Measurements from ENCODE around the gene STXBP6. TPM values are rescaled to one million over a fixed set of nuclear protein-coding genes. Genes with fewer than 3 reads are reported as not detected.

Gene STXBP6
- polyA plus RNA-seq, 1 donor (not counting 4 experiments of a cell fraction or from before 2014, with no cell fraction given) = 1.4 TPM

DNA sequence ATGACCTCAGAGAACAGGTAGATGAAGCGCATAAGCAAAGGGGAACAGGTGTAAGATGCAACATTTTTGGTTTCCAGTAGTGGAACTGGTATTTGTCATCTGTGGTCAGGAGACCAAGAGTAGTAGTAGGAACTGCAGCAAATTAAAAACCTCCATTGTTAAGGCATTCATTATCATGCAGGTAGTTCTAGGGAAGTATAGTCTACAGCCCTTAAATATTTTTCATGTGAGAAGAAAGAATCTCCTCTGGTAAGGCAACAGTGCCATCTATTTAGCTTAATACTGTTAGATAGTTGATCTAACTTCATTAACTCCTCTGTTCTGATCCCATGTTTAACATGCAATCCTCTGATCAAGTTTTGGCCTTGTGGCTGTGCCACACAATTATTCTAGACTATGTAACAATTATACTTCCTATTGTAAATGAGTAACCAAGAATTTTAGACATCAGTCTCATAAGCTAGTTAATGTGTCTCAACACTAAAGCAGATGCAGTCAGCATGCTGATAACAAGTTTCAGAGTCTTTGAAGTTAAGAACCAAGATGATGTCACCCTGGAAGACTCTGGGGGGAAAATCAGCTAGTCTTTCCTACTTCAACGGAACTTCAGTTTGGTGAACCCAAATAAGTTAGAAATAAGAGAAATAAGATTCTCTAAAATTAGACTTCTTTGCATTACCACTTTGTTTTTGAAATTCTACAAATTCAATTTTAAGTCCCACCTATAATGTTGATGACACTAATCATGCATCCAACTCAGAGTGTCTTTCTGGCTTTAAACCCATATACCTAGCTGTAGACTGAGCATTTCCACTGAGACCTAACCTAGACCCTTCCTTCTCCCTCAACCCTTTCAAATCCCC lies 70.9 kb downstream of the STXBP6 start:
- Histone ChIP-seq H3K9ac (ENCODE audit: control insufficient read depth, extremely low read depth, insufficient read depth, low read length) (no peak overlapping the region), H3K27me3 (ENCODE audit: control insufficient read depth, extremely low read depth, insufficient read depth, low read length) (no peaks in the 10 kb centered on the region), H3K9me1 (ENCODE audit: control insufficient read depth, extremely low read depth, insufficient read depth, low read length) (no peaks in the 10 kb centered on the region), H3K79me2 (ENCODE audit: control insufficient read depth, insufficient read depth, low read length) (no peaks in the 10 kb centered on the region), H2AFZ (ENCODE audit: control insufficient read depth, low read length) (no peak overlapping the region), H3K9me3 (ENCODE audit: control insufficient read depth, low read depth, low read length) (no peaks in the 10 kb centered on the region), H3K27ac (ENCODE audit: control insufficient read depth, insufficient read depth, low read length) (no peak overlapping the region), H3K4me1 (ENCODE audit: control insufficient read depth, extremely low read depth, insufficient read depth, low read length) (peaks cover 2% of the 10 kb centered on the region), H3K4me3 (ENCODE audit: control insufficient read depth in 2 of 3, extremely low read depth in 1 of 3, insufficient read depth in 2 of 3, low read depth in 1 of 3, low read length in 3 of 3) (no peak overlapping the region), H3K36me3 (ENCODE audit: control insufficient read depth in 2 of 2, extremely low read depth in 1 of 2, insufficient read depth in 2 of 2, low read length in 2 of 2) (no peaks in the 10 kb centered on the region), H4K20me1 (ENCODE audit: control insufficient read depth, extremely low read depth, insufficient read depth, low read length) (no peaks in the 10 kb centered on the region), H3K4me2 (ENCODE audit: control insufficient read depth, extremely low read depth, insufficient read depth, low read depth, low read length) (no peak overlapping the region)
- no peak for TF ChIP-seq EZH2 (IDR thresholded peaks at IDR 0.05; ENCODE audit: low read length)
- TF ChIP-seq, protein P1, sequence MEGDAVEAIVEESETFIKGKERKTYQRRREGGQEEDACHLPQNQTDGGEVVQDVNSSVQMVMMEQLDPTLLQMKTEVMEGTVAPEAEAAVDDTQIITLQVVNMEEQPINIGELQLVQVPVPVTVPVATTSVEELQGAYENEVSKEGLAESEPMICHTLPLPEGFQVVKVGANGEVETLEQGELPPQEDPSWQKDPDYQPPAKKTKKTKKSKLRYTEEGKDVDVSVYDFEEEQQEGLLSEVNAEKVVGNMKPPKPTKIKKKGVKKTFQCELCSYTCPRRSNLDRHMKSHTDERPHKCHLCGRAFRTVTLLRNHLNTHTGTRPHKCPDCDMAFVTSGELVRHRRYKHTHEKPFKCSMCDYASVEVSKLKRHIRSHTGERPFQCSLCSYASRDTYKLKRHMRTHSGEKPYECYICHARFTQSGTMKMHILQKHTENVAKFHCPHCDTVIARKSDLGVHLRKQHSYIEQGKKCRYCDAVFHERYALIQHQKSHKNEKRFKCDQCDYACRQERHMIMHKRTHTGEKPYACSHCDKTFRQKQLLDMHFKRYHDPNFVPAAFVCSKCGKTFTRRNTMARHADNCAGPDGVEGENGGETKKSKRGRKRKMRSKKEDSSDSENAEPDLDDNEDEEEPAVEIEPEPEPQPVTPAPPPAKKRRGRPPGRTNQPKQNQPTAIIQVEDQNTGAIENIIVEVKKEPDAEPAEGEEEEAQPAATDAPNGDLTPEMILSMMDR (optimal IDR thresholded peaks at IDR 0.05 in 1 of 3, IDR thresholded peaks at IDR 0.05 in 1 of 3, conservative IDR thresholded peaks at IDR 0.05 in 1 of 3; ENCODE audit: extremely low read depth in 1 of 3, insufficient read depth in 2 of 3, low read length in 3 of 3) = no peak
- DNase-seq (ENCODE audit: low read depth, low spot score) (no peak), FAIRE-seq (no peak)
- dilution Hi-C loops (cut with MboI; ENCODE audit: extremely low pct_ligation_motif_present, low sequenced_read_pairs) = no loop called here

DNA sequence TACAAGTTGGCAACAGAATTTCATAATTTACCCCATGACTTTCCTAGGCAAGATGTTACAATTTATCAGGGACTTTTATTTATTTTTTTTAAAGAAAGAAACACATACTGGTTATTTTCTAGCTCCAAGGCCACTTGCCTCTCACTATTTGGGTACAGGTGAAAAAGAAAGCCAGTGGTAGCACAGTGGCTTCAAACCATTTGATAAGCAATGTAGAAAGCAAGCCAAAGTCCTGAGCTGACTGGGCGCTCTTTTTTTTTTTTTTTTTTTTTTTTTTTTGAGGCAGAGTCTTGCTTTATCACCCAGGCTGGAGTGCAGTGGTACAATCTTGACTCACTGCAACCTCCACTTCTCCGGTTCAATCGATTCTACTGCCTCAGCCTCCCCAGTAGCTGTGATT lies 73.3 kb downstream of the STXBP6 start:
- Histone ChIP-seq H3K36me3 (ENCODE audit: control insufficient read depth in 2 of 2, extremely low read depth in 1 of 2, insufficient read depth in 2 of 2, low read length in 2 of 2) (no peaks in the 10 kb centered on the region), H3K79me2 (ENCODE audit: control insufficient read depth, insufficient read depth, low read length) (no peaks in the 10 kb centered on the region), H3K27ac (ENCODE audit: control insufficient read depth, insufficient read depth, low read length) (no peak overlapping the region), H3K9me3 (ENCODE audit: control insufficient read depth, low read depth, low read length) (no peaks in the 10 kb centered on the region), H2AFZ (ENCODE audit: control insufficient read depth, low read length) (no peak overlapping the region), H3K4me3 (ENCODE audit: control insufficient read depth in 2 of 3, extremely low read depth in 1 of 3, insufficient read depth in 2 of 3, low read depth in 1 of 3, low read length in 3 of 3) (no peak overlapping the region), H3K9me1 (ENCODE audit: control insufficient read depth, extremely low read depth, insufficient read depth, low read length) (no peaks in the 10 kb centered on the region), H3K4me2 (ENCODE audit: control insufficient read depth, extremely low read depth, insufficient read depth, low read depth, low read length) (no peak overlapping the region), H3K4me1 (ENCODE audit: control insufficient read depth, extremely low read depth, insufficient read depth, low read length) (no peaks in the 10 kb centered on the region), H4K20me1 (ENCODE audit: control insufficient read depth, extremely low read depth, insufficient read depth, low read length) (no peaks in the 10 kb centered on the region), H3K27me3 (ENCODE audit: control insufficient read depth, extremely low read depth, insufficient read depth, low read length) (no peaks in the 10 kb centered on the region), H3K9ac (ENCODE audit: control insufficient read depth, extremely low read depth, insufficient read depth, low read length) (no peak overlapping the region)
- DNase-seq (ENCODE audit: low read depth, low spot score) = no peak
- TF ChIP-seq, protein P1 (optimal IDR thresholded peaks at IDR 0.05 in 1 of 3, IDR thresholded peaks at IDR 0.05 in 1 of 3, conservative IDR thresholded peaks at IDR 0.05 in 1 of 3; ENCODE audit: extremely low read depth in 1 of 3, insufficient read depth in 2 of 3, low read length in 3 of 3) = no peak
- TF ChIP-seq EZH2 (IDR thresholded peaks at IDR 0.05; ENCODE audit: low read length) = no peak
- dilution Hi-C loops (cut with MboI; ENCODE audit: extremely low pct_ligation_motif_present, low sequenced_read_pairs) = no loop called here
- no peak for FAIRE-seq
